ENCODE results near the gene TAPT1.

GRCh38 chr4:16213121-16213520 is 13.2 kb downstream of the TAPT1 start:
- no peak for TF ChIP-seq CBX2 (IDR thresholded peaks at IDR 0.05; ENCODE audit: borderline replicate concordance, low read depth)
- TF ChIP-seq, protein P1, sequence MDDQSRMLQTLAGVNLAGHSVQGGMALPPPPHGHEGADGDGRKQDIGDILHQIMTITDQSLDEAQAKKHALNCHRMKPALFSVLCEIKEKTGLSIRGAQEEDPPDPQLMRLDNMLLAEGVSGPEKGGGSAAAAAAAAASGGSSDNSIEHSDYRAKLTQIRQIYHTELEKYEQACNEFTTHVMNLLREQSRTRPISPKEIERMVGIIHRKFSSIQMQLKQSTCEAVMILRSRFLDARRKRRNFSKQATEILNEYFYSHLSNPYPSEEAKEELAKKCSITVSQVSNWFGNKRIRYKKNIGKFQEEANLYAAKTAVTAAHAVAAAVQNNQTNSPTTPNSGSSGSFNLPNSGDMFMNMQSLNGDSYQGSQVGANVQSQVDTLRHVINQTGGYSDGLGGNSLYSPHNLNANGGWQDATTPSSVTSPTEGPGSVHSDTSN (IDR thresholded peaks at IDR 0.05) = no peak
- no peak for TF ChIP-seq ZSCAN20 (CRISPR knock-in tag; IDR thresholded peaks at IDR 0.05)
- no peak for TF ChIP-seq GATA3 (IDR thresholded peaks at IDR 0.05; ENCODE audit: borderline replicate concordance)
- no peak for TF ChIP-seq POLR2A (IDR thresholded peaks at IDR 0.05; ENCODE audit: low read length)
- TF ChIP-seq CTCF (IDR thresholded peaks at IDR 0.05) = no peak
- no peak for TF ChIP-seq SMC3 (IDR thresholded peaks at IDR 0.05)
- TF ChIP-seq, protein P2, sequence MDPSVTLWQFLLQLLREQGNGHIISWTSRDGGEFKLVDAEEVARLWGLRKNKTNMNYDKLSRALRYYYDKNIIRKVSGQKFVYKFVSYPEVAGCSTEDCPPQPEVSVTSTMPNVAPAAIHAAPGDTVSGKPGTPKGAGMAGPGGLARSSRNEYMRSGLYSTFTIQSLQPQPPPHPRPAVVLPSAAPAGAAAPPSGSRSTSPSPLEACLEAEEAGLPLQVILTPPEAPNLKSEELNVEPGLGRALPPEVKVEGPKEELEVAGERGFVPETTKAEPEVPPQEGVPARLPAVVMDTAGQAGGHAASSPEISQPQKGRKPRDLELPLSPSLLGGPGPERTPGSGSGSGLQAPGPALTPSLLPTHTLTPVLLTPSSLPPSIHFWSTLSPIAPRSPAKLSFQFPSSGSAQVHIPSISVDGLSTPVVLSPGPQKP (IDR thresholded peaks at IDR 0.05; ENCODE audit: low read depth, low read length) = no peak
- no peak for TF ChIP-seq HMGXB4 (CRISPR knock-in tag; IDR thresholded peaks at IDR 0.05; ENCODE audit: borderline replicate concordance)
- no peak for TF ChIP-seq EP300 (IDR thresholded peaks at IDR 0.05)
- no peak for TF ChIP-seq USF2 (IDR thresholded peaks at IDR 0.05)
- TF ChIP-seq CEBPB (IDR thresholded peaks at IDR 0.05) = no peak

Measured in A549 (cell line).